Measurements from ENCODE around the gene FANCG. TPM values are rescaled to one million over a fixed set of nuclear protein-coding genes. Genes with fewer than 3 reads are reported as not detected.

FANCG gene
- total RNA-seq, 6 experiments from 2014 or later: 17.8 to 30.0 (median 28.3) TPM

DNA sequence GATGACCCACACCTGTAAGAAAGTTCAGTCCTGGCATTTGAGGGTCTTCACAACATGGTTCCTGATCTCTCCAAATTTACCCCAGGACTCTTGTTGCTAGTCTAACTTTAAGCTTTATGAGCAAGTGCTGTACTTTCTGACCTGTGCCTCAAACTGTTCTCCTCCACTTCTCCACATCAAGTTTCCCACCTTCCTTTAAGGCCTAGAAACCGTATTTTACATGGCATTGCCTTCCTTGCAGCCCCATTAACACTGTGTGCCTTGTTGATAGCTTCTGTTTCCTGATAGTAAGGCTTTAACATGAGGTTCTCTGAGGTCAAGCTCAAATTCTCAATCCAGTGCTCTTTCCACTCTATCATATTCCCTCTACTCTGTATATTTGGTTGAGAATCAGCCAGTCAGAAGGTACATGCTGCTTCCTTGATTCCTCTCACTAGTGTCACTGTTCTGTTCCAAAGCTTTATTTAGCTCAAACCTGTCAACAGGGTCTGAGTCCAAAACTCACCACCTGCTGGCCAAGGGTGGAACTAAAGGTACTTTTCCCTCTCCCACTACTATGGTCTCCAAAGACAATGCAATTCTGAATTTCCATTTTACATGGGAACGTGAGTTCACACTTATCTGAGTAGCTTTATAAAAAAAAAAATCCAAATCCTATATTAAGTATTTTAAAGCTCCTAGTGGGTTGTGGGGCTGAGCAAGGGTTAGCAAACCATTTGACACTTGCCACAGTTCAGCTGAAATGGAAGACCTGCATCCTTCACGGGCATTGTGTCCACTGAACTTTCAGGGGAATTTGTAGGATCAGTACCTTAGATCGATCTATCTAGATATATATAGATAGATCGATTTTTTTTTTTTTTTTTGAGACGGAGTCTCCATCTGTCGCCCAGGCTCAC is 28.4 kb downstream of the FANCG start:
- Mint-ChIP-seq H3K9me3 (no peaks in the 10 kb centered on the region), H3K4me1 (ENCODE audit: low read depth) (peaks cover 19% of the 10 kb centered on the region), H3K36me3 (ENCODE audit: low read depth) (peaks cover 38% of the 10 kb centered on the region), H3K4me3 (no peak overlapping the region; the same call in 1 of the 2 replicates), H3K27ac (peak overlapping the region; percentile 6), H3K27me3 (ENCODE audit: insufficient read depth) (no peaks in the 10 kb centered on the region; the same call in 1 of the 2 replicates)
- TF ChIP-seq, protein P1, sequence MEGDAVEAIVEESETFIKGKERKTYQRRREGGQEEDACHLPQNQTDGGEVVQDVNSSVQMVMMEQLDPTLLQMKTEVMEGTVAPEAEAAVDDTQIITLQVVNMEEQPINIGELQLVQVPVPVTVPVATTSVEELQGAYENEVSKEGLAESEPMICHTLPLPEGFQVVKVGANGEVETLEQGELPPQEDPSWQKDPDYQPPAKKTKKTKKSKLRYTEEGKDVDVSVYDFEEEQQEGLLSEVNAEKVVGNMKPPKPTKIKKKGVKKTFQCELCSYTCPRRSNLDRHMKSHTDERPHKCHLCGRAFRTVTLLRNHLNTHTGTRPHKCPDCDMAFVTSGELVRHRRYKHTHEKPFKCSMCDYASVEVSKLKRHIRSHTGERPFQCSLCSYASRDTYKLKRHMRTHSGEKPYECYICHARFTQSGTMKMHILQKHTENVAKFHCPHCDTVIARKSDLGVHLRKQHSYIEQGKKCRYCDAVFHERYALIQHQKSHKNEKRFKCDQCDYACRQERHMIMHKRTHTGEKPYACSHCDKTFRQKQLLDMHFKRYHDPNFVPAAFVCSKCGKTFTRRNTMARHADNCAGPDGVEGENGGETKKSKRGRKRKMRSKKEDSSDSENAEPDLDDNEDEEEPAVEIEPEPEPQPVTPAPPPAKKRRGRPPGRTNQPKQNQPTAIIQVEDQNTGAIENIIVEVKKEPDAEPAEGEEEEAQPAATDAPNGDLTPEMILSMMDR (IDR thresholded peaks at IDR 0.05): peak; percentile 85
- DNase-seq: peak; percentile 48

DNA sequence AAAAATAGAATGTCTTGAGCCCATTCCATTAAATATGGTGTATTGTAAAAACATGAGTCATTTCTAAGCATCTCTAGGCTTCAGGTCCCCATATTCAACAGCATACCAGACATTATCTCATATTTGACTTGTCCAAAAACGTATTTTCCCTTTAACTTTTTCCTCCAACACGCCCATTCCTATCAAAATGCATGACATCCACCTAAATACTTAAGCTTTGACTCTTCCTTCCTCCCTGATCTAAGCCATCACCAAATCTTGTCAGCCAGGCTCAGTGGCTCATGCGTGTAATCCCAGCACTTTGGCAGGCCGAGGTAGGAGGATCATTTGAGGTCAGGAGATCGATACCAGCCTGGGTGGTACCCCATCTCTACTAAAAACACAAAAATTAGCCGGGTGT is 31.2 kb downstream of the FANCG start:
- Mint-ChIP-seq H3K27ac (no peak overlapping the region; the same call in 1 of the 2 replicates), H3K4me3 (no peak overlapping the region), H3K9me3 (no peaks in the 10 kb centered on the region), H3K27me3 (ENCODE audit: insufficient read depth) (peaks cover 3% of the 10 kb centered on the region; the same call in 1 of the 2 replicates), H3K36me3 (ENCODE audit: low read depth) (peaks cover 29% of the 10 kb centered on the region), H3K4me1 (ENCODE audit: low read depth) (peaks cover 36% of the 10 kb centered on the region)
- TF ChIP-seq, protein P1 (IDR thresholded peaks at IDR 0.05): no peak
- no peak for DNase-seq

DNA sequence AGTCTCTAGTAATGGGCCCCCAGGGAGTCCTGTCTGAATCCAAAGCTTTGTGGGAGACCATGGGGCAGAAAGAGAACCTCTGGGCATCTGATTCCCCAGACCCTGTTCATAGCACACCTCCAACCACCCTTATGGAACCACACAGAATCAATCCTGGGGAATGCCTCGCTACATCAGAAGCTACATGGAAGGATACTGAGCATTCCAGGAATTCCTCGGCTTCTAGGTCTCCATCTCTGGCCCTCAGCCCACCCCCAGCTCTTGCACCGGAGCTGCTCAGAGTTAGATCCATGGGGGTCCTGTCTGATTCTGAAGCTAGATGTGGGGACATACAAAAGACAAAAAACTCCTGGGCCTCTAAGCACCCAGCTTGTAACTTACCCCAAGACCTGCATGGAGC is 35.7 kb downstream of the FANCG start:
- H3K4me3 Mint-ChIP-seq: no peak overlapping the region
- no peaks in the 10 kb centered on the region for H3K9me3 Mint-ChIP-seq
- H3K4me1 Mint-ChIP-seq (ENCODE audit: low read depth): peaks cover 44% of the 10 kb centered on the region
- no peak for DNase-seq
- H3K27me3 Mint-ChIP-seq (ENCODE audit: insufficient read depth): peaks cover 5% of the 10 kb centered on the region
- TF ChIP-seq, protein P1 (IDR thresholded peaks at IDR 0.05): no peak
- H3K36me3 Mint-ChIP-seq (ENCODE audit: low read depth): peaks cover 44% of the 10 kb centered on the region
- no peak overlapping the region for H3K27ac Mint-ChIP-seq

DNA sequence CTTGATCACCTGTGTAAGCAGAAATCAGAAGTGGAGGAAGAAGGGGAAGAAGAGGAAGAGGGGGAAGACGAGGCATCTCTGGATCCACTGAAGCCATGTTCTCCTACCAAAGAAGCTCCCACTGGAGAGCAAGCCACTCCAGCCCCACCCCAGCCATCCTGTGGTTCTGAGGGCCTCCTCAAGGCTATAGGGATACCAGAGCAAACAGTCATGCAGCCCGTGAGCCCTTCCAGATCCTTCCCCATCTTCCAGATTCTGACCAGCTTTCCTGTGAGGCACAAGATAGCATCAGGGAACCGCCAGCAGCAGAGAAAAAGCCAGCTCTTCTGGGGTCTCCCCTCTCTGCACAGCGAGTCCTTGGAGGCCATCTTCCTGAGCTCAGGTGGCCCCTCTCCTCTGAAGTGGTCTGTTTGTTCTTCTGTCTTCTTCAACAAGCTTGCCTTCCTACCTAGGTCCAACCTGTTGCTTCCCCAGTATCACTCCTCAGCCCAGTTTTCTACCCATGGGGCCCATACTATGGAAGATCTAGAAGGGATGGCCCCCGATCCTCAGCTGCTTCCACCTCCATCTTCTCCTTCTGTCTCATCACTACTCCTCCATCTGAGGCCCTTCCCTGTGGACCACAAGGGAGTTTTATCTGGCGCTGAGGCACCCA is 36.7 kb downstream of the FANCG start:
- H3K27ac Mint-ChIP-seq: peak overlapping the region; percentile 53
- no peak overlapping the region for H3K4me3 Mint-ChIP-seq
- TF ChIP-seq, protein P1 (IDR thresholded peaks at IDR 0.05): no peak
- no peaks in the 10 kb centered on the region for H3K9me3 Mint-ChIP-seq
- peaks cover 5% of the 10 kb centered on the region for H3K27me3 Mint-ChIP-seq (ENCODE audit: insufficient read depth)
- peaks cover 33% of the 10 kb centered on the region for H3K36me3 Mint-ChIP-seq (ENCODE audit: low read depth)
- no peak for DNase-seq
- peaks cover 35% of the 10 kb centered on the region for H3K4me1 Mint-ChIP-seq (ENCODE audit: low read depth)

DNA sequence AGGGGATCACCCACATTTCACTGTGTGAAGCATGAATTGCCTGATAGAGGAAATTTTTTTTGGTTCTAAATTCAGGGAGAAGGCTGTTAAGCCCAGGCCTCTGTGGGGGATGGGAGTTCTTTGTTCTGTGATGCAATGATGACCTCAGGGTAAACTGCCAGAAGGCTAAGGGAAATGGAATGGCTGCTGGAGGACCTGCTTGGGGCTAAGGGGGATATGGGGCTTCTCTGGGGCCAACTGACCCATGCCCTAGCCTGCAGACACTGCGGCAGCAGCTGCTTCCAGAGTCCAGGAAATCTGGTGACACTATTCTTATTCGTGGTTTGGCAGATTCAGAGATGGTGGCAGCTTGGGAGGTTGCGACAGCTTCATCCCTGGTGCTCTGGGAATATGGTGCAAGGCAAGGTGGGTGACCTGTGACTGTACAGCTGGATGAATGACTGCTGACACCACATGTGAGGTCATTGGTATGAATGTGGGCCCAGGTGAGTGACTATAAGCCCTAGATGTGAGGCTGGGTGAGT is 37.6 kb downstream of the FANCG start:
- Mint-ChIP-seq H3K27me3 (ENCODE audit: insufficient read depth) (peaks cover 5% of the 10 kb centered on the region), H3K4me1 (ENCODE audit: low read depth) (peaks cover 35% of the 10 kb centered on the region), H3K4me3 (no peak overlapping the region), H3K36me3 (ENCODE audit: low read depth) (peaks cover 33% of the 10 kb centered on the region), H3K9me3 (no peaks in the 10 kb centered on the region), H3K27ac (peak overlapping the region; percentile 53)
- TF ChIP-seq, protein P1 (IDR thresholded peaks at IDR 0.05): no peak
- no peak for DNase-seq
